Stimulated activated naive CD8-positive, alpha-beta T cell treated with anti-CD3 and anti-CD28 coated beads, Interleukin-15, Interleukin-2, amounts not matched to agents 100 U/mL and 50 U/mL, for 24 hours (primary cell): ENCODE results near the gene FCHSD2.
A peak's percentile ranks its signal among the peaks of the same experiment; 100 is the strongest.
"Not testable (repeated sequence)": the region's sequence is repeated elsewhere in the genome, so short reads cannot be mapped to it uniquely, and the experiment has no call there.

Source experiments
- ATAC-seq: fragments of 150-1000 bp; cut with Tn5 transposase; one replicate; pipeline ENCODE4 v1.10.0; 2021
- DNase-seq: peaks from one replicate; pipeline ENCODE4 v3.0.0; 2021

FCHSD2 gene

GRCh38 chr11:73011126-73011817 is 130.8 kb downstream of the FCHSD2 start:
- DNase-seq (no peak), ATAC-seq (no peak)

GRCh38 chr11:73009972-73010371 is 132.1 kb downstream of the FCHSD2 start:
- no peak for DNase-seq
- no peak for ATAC-seq

- DNase-seq, result no peak
- no peak for ATAC-seq
Measured at GRCh38 chr11:73004088-73004487, 138.0 kb downstream of the FCHSD2 start.

- DNase-seq, result no peak
Measured at GRCh38 chr11:73003088-73003487, 139.0 kb downstream of the FCHSD2 start.

GRCh38 chr11:73002214-73002613 is 139.9 kb downstream of the FCHSD2 start:
- ATAC-seq (no peak), DNase-seq (no peak)

More at GRCh38 chr11:73003088-73003487, 139.0 kb downstream of the FCHSD2 start:
- no peak for ATAC-seq

- DNase-seq, result no peak
- ATAC-seq, result no peak
Measured at GRCh38 chr11:73001615-73002014, 140.5 kb downstream of the FCHSD2 start.

- ATAC-seq (no peak), DNase-seq (no peak)
Measured at GRCh38 chr11:72998676-72999075, 143.4 kb downstream of the FCHSD2 start.

- DNase-seq (no peak), ATAC-seq (no peak)
Measured at GRCh38 chr11:72996959-72997358, 145.2 kb downstream of the FCHSD2 start.

- no peak for DNase-seq
- ATAC-seq, result no peak
Measured at GRCh38 chr11:72989727-72990126, 152.4 kb downstream of the FCHSD2 start.

- ATAC-seq (no peak), DNase-seq (no peak)
Measured at GRCh38 chr11:72988821-72989220, 153.3 kb downstream of the FCHSD2 start.

- DNase-seq (no peak), ATAC-seq (no peak)
Measured at GRCh38 chr11:72985645-72986044, 156.5 kb downstream of the FCHSD2 start.

GRCh38 chr11:72984453-72985077 is 157.6 kb downstream of the FCHSD2 start:
- no peak for DNase-seq
- ATAC-seq, result no peak

- DNase-seq (no peak), ATAC-seq (no peak)
Measured at GRCh38 chr11:72983560-72983959, 158.6 kb downstream of the FCHSD2 start.

- DNase-seq (no peak), ATAC-seq (no peak)
Measured at GRCh38 chr11:72981971-72982685, 160.0 kb downstream of the FCHSD2 start.

GRCh38 chr11:72981080-72981479 is 161.0 kb downstream of the FCHSD2 start:
- ATAC-seq, result no peak

GRCh38 chr11:72977782-72978181 is 164.3 kb downstream of the FCHSD2 start:
- DNase-seq, ATAC-seq: not testable (repeated sequence)

More at GRCh38 chr11:72981080-72981479, 161.0 kb downstream of the FCHSD2 start:
- DNase-seq, result no peak

GRCh38 chr11:72976522-72976892 is 165.6 kb downstream of the FCHSD2 start:
- not testable (repeated sequence) for ATAC-seq, DNase-seq

- DNase-seq (no peak), ATAC-seq (peak; percentile 49)
Measured at GRCh38 chr11:72975778-72976521, 166.2 kb downstream of the FCHSD2 start.

- ATAC-seq (no peak), DNase-seq (no peak)
Measured at GRCh38 chr11:72974487-72975205, 167.5 kb downstream of the FCHSD2 start.

- ATAC-seq, result no peak
- DNase-seq, result no peak
Measured at GRCh38 chr11:72972496-72973128, 169.5 kb downstream of the FCHSD2 start.
